ENCODE data around the gene MS4A6A.

The MS4A6A gene

GRCh38 chr11:60165951-60166350 lies 16.9 kb downstream of the MS4A6A start:
- no peak for TF ChIP-seq CTCF (IDR thresholded peaks at IDR 0.05; ENCODE audit: extremely low read depth, insufficient read depth, missing control alignments)
- in situ Hi-C loops (cut with MboI; ENCODE audit: low pct_unique_long_range_greater_than_20kb, low sequenced_read_pairs, unreplicated experiment), result no loop called here
- no peak for DNase-seq (ENCODE audit: low spot score)

GRCh38 chr11:60165538-60165937 lies 17.3 kb downstream of the MS4A6A start:
- in situ Hi-C loops (cut with MboI; ENCODE audit: low pct_unique_long_range_greater_than_20kb, low sequenced_read_pairs, unreplicated experiment), result no loop called here
- TF ChIP-seq CTCF (IDR thresholded peaks at IDR 0.05; ENCODE audit: extremely low read depth, insufficient read depth, missing control alignments), result no peak
- no peak for DNase-seq (ENCODE audit: low spot score)

GRCh38 chr11:60164550-60165075 lies 18.3 kb downstream of the MS4A6A start:
- no peak for DNase-seq (ENCODE audit: low spot score)
- in situ Hi-C loops (cut with MboI; ENCODE audit: low pct_unique_long_range_greater_than_20kb, low sequenced_read_pairs, unreplicated experiment), result no loop called here
- TF ChIP-seq CTCF (IDR thresholded peaks at IDR 0.05; ENCODE audit: extremely low read depth, insufficient read depth, missing control alignments), result no peak

- no peak for TF ChIP-seq CTCF (IDR thresholded peaks at IDR 0.05; ENCODE audit: extremely low read depth, insufficient read depth, missing control alignments)
- DNase-seq (ENCODE audit: low spot score), result no peak
- in situ Hi-C loops (cut with MboI; ENCODE audit: low pct_unique_long_range_greater_than_20kb, low sequenced_read_pairs, unreplicated experiment), result no loop called here
These were observed 21.1 kb downstream of the MS4A6A start for GRCh38 chr11:60161766-60162165.

GRCh38 chr11:60161107-60161506 lies 21.8 kb downstream of the MS4A6A start:
- no peak for TF ChIP-seq CTCF (IDR thresholded peaks at IDR 0.05; ENCODE audit: extremely low read depth, insufficient read depth, missing control alignments)
- in situ Hi-C loops (cut with MboI; ENCODE audit: low pct_unique_long_range_greater_than_20kb, low sequenced_read_pairs, unreplicated experiment), result no loop called here
- no peak for DNase-seq (ENCODE audit: low spot score)

- in situ Hi-C loops (cut with MboI; ENCODE audit: low pct_unique_long_range_greater_than_20kb, low sequenced_read_pairs, unreplicated experiment), result no loop called here
- DNase-seq (ENCODE audit: low spot score), result no peak
- TF ChIP-seq CTCF (IDR thresholded peaks at IDR 0.05; ENCODE audit: extremely low read depth, insufficient read depth, missing control alignments), result no peak
These were observed 23.0 kb downstream of the MS4A6A start for GRCh38 chr11:60159868-60160267.

- in situ Hi-C loops (cut with MboI; ENCODE audit: low pct_unique_long_range_greater_than_20kb, low sequenced_read_pairs, unreplicated experiment), result no loop called here
- DNase-seq (ENCODE audit: low spot score), result no peak
These were observed 23.6 kb downstream of the MS4A6A start for GRCh38 chr11:60159284-60159683.

More at GRCh38 chr11:60159284-60159683, 23.6 kb downstream of the MS4A6A start:
- no peak for TF ChIP-seq CTCF (IDR thresholded peaks at IDR 0.05; ENCODE audit: extremely low read depth, insufficient read depth, missing control alignments)

Data from GM13977 (cell line).